GM23338 (cell line): Measurements from ENCODE around the gene C1orf198. TPM values are rescaled to one million over a fixed set of nuclear protein-coding genes. Genes with fewer than 3 reads are reported as not detected.

Experiments used
- ATAC-seq: fragments of 200-7000 bp; cut with Tn5 transposase; 3 replicates; pipeline ENCODE4 v1.9.1; 2020
- DNase-seq: peaks from one replicate; pipeline ENCODE4 v3.0.0-alpha.2; 2015; ENCODE audit warnings: low spot score
- H2AFZ ChIP-seq: fragments of 200-600 bp; sonication (generic); 2 replicates; pipeline ENCODE4 v1.8.0; 2016; ENCODE audit warnings: antibody characterized with exemption, mild to moderate bottlenecking, moderate library complexity
- H3F3A ChIP-seq: fragments of 200-600 bp; sonication (generic); replicated peaks from 2 replicates; pipeline ENCODE4 v1.8.0; 2017; ENCODE audit warnings: antibody characterized with exemption, mixed run types, low read depth
- H3K27ac ChIP-seq: fragments of 200-600 bp; sonication (generic); 2 replicates; pipeline ENCODE4 v1.6.1; 2016; ENCODE audit warnings: low read depth
- H3K27me3 ChIP-seq: fragments of 200-600 bp; sonication (generic); 2 replicates; pipeline ENCODE4 v1.8.0; 2016; ENCODE audit warnings: mild to moderate bottlenecking, mixed run types, moderate library complexity; ENCODE audit not compliant: insufficient read depth
- H3K36me3 ChIP-seq: fragments of 200-600 bp; sonication (generic); 2 replicates; pipeline ENCODE4 v1.8.0; 2016; ENCODE audit warnings: mild to moderate bottlenecking; ENCODE audit not compliant: insufficient read depth
- H3K4me1 ChIP-seq: fragments of 200-600 bp; sonication (generic); 2 replicates; pipeline ENCODE4 v1.8.0; 2016; ENCODE audit warnings: mild to moderate bottlenecking, moderate library complexity; ENCODE audit not compliant: insufficient read depth
- H3K4me2 ChIP-seq: fragments of 200-600 bp; sonication (generic); 2 replicates; pipeline ENCODE4 v1.7.1; 2017; ENCODE audit warnings: mixed run types
- H3K4me3 ChIP-seq: fragments of 200-600 bp; sonication (generic); 2 replicates; pipeline ENCODE4 v1.6.1; 2016; ENCODE audit warnings: mixed run types
- H3K79me2 ChIP-seq: fragments of 200-600 bp; sonication (generic); replicated peaks from 2 replicates; pipeline ENCODE4 v1.8.0; 2017; ENCODE audit warnings: mild to moderate bottlenecking; ENCODE audit not compliant: insufficient read depth
- H3K9me2 ChIP-seq: fragments of 200-600 bp; sonication (generic); 2 replicates; pipeline ENCODE4 v1.8.0; 2017; ENCODE audit not compliant: insufficient read depth
- H4K20me1 ChIP-seq: fragments of 200-600 bp; sonication (generic); replicated peaks from 2 replicates; pipeline ENCODE4 v1.8.0; 2017; ENCODE audit warnings: mild to moderate bottlenecking; ENCODE audit not compliant: insufficient read depth
- H3K27ac Mint-ChIP-seq: 2 replicates; pipeline ENCODE4 v1.8.0; 2020; ENCODE audit warnings: inconsistent platforms, mild to moderate bottlenecking, moderate library complexity, mixed read lengths
- H3K27me3 Mint-ChIP-seq: 3 replicates; pipeline ENCODE4 v1.8.0; 2022; ENCODE audit warnings: low read depth, mild to moderate bottlenecking, moderate library complexity, mixed read lengths, inconsistent platforms; ENCODE audit not compliant: insufficient read depth, poor library complexity
- H3K36me3 Mint-ChIP-seq: 3 replicates; pipeline ENCODE4 v1.8.0; 2021; ENCODE audit warnings: low read depth, mild to moderate bottlenecking, inconsistent platforms, moderate library complexity, mixed read lengths
- H3K4me1 Mint-ChIP-seq: 3 replicates; pipeline ENCODE4 v1.8.0; 2020; ENCODE audit warnings: mild to moderate bottlenecking, inconsistent platforms, mixed read lengths
- H3K4me3 Mint-ChIP-seq: 3 replicates; pipeline ENCODE4 v1.8.0; 2021; ENCODE audit warnings: moderate library complexity, mild to moderate bottlenecking, inconsistent platforms, mixed read lengths
- H3K9me3 Mint-ChIP-seq: 3 replicates; pipeline ENCODE4 v1.8.0; 2020; ENCODE audit warnings: moderate library complexity, mild to moderate bottlenecking, inconsistent platforms, mixed read lengths
- CREB1 ChIP-seq: fragments of 250-450 bp; sonication (Bioruptor Pico); IDR thresholded peaks from 2 replicates; pipeline ENCODE4 v1.5.0; 2020; ENCODE audit warnings: low read depth, mild to moderate bottlenecking, moderate library complexity
- ETS1 ChIP-seq: IDR thresholded peaks from 2 replicates; pipeline ENCODE4 v1.6.1; 2016; ENCODE audit warnings: antibody characterized with exemption
- EZH2 ChIP-seq: fragments of 200-600 bp; sonication (generic); IDR thresholded peaks from one replicate; pipeline ENCODE4 v1.8.0; 2017; ENCODE audit warnings: antibody characterized with exemption, mild to moderate bottlenecking, low read depth; ENCODE audit not compliant: unreplicated experiment
- EZH2phosphoT487 ChIP-seq: fragments of 200-600 bp; sonication (generic); IDR thresholded peaks from one replicate; pipeline ENCODE4 v1.8.1; 2018; ENCODE audit warnings: antibody characterized with exemption; ENCODE audit not compliant: unreplicated experiment
- JUNB ChIP-seq: IDR thresholded peaks from one replicate; pipeline ENCODE4 v1.6.1; 2016; ENCODE audit warnings: antibody characterized with exemption; ENCODE audit not compliant: unreplicated experiment
- NANOG ChIP-seq: IDR thresholded peaks from 2 replicates; pipeline ENCODE4 v1.6.1; 2016; ENCODE audit warnings: antibody characterized with exemption, borderline replicate concordance
- POLR2AphosphoS5 ChIP-seq: IDR thresholded peaks from 2 replicates; pipeline ENCODE4 v1.6.1; 2016; ENCODE audit warnings: antibody characterized with exemption, low read depth
- REST ChIP-seq: IDR thresholded peaks from one replicate; pipeline ENCODE4 v1.6.1; 2018; ENCODE audit warnings: antibody characterized with exemption; ENCODE audit not compliant: unreplicated experiment
- STAT1 ChIP-seq: IDR thresholded peaks from one replicate; pipeline ENCODE4 v1.6.1; 2016; ENCODE audit warnings: antibody characterized with exemption; ENCODE audit not compliant: unreplicated experiment
- ZNF114 ChIP-seq: fragments of 250-450 bp; sonication (Bioruptor Pico); IDR thresholded peaks from 2 replicates; pipeline ENCODE4 v1.5.0; 2020; ENCODE audit warnings: mild to moderate bottlenecking, moderate library complexity
- polyA plus RNA-seq: library from polyadenylated mRNA; unstranded; fragments of >200 nt; fragmentation: Nextera tagmentation; extraction: Ambion mirVana; gene quantifications from 2 replicates; pipeline ENCODE4 v1.2.1, GENCODE V29; 2016
- total RNA-seq: library from RNA; depleted of rRNA; stranded (reverse); fragments of >200 nt; shearing (Covaris generic); gene quantifications from 2 replicates; pipeline ENCODE4 v1.2.3, GENCODE V29; 2014

C1orf198 gene
- total and polyA plus RNA-seq, 2 experiments from 2014 or later = 14.9 to 46.6 TPM

DNA sequence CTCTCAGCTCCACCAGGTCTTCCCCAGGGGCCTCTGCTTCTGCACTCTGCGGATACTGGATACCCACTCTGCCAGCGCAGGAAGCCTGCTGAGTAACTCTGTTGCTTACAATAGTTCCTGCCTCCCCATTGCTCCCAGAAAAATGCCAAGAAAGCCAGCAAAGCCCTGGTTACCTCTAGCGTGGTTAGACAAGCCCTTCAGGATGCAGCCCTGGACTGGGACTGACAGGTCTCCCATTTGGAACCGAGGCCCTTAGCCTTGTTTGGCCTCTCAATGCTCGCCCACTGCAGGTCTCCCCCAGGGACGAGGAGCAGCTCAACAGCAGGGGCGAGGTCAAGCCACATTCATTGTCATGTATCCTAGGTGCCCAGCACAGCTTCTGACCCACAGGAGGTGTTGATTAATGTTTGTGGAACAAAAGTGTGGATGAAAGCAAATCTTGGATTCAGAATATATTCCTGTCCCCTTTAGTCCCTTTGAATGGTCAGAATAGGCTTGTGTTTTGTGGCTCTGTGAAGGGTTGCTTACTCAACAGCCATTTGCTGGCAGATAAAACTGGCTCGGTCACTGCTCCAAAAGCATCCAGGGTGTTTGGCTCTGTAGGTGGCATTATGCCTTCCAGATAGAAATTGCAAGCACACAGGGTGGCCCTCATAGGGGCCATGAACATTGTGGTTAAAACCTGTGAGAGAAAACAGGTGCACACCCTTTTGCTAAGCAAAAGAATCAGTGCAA lies 58.9 kb downstream of the C1orf198 start (continued):
- no peak for TF ChIP-seq REST
- TF ChIP-seq ZNF114 (CRISPR knock-in tag) = no peak
- no peak for TF ChIP-seq EZH2phosphoT487
- TF ChIP-seq NANOG = no peak
- no peak for TF ChIP-seq EZH2

- Histone ChIP-seq H3K79me2 (no peaks in the 10 kb centered on the region), H4K20me1 (no peaks in the 10 kb centered on the region), H3K4me2 (no peak overlapping the region), H3K9me2 (no peaks in the 10 kb centered on the region), H3K4me3 (no peak overlapping the region), H3K27me3 (no peaks in the 10 kb centered on the region), H3K36me3 (no peaks in the 10 kb centered on the region), H3F3A (no peaks in the 10 kb centered on the region), H3K27ac (no peak overlapping the region), H2AFZ (no peak overlapping the region), H3K4me1 (no peaks in the 10 kb centered on the region)
- Mint-ChIP-seq H3K4me3 (no peak overlapping the region), H3K36me3 (no peaks in the 10 kb centered on the region), H3K27me3 (peaks cover 3% of the 10 kb centered on the region), H3K9me3 (peaks cover 12% of the 10 kb centered on the region), H3K27ac (no peak overlapping the region), H3K4me1 (no peaks in the 10 kb centered on the region)
- no peak for DNase-seq
- ATAC-seq = no peak
- no peak for TF ChIP-seq REST
- no peak for TF ChIP-seq JUNB
- no peak for TF ChIP-seq STAT1
- TF ChIP-seq POLR2AphosphoS5 = no peak
- no peak for TF ChIP-seq ZNF114 (CRISPR knock-in tag)
- TF ChIP-seq ETS1 = no peak
- no peak for TF ChIP-seq CREB1 (CRISPR knock-in tag)
Observed at GRCh38 chr1:230808281-230808872, 59.9 kb downstream of the C1orf198 start.
